Activated CD4-positive, alpha-beta memory T cell treated with anti-CD3 and anti-CD28 coated beads for 36 hours (primary cell): ENCODE results near the gene ATP2B3. TPM values are rescaled to one million over a fixed set of nuclear protein-coding genes. Genes with fewer than 3 reads are reported as not detected.

Experiments used
- CTCF ChIA-PET: fragments of 350-600 bp; sonication (Branson Sonifier 250); formaldehyde crosslinking; loops from one replicate; lab custom pipeline; 2021; ENCODE audit warnings: antibody characterized with exemption, inconsistent platforms; lab: Charles Lee
- POLR2A ChIA-PET: fragments of 350-600 bp; sonication (Branson Sonifier 250); formaldehyde crosslinking; loops from one replicate; lab custom pipeline; 2021; ENCODE audit warnings: antibody characterized with exemption; lab: Charles Lee
- DNase-seq: peaks from one replicate; pipeline ENCODE4 v3.0.0-alpha.2; 2020
- H3K27ac Mint-ChIP-seq: one replicate; pipeline ENCODE4 v1.8.0; 2021; ENCODE audit warnings: mixed read lengths
- H3K27me3 Mint-ChIP-seq: one replicate; pipeline ENCODE4 v1.8.0; 2021; ENCODE audit warnings: mixed read lengths
- H3K36me3 Mint-ChIP-seq: one replicate; pipeline ENCODE4 v1.8.0; 2021; ENCODE audit warnings: mixed read lengths
- H3K4me1 Mint-ChIP-seq: one replicate; pipeline ENCODE4 v1.8.0; 2021; ENCODE audit warnings: low read depth, mixed read lengths
- H3K4me3 Mint-ChIP-seq: one replicate; pipeline ENCODE4 v1.8.0; 2021; ENCODE audit warnings: mild to moderate bottlenecking, mixed read lengths
- H3K9me3 Mint-ChIP-seq: one replicate; pipeline ENCODE4 v1.8.0; 2021; ENCODE audit warnings: mixed read lengths
- intact Hi-C: fragments of 100-400 bp; cut with micrococcal nuclease; formaldehyde crosslinking; loops from one replicate; pipeline ENCODE4 v1.15.1; 2023
- total RNA-seq, 2 experiments: library from RNA; stranded (reverse); gene quantifications; one replicate each; pipeline ENCODE4 v1.2.3, GENCODE V29; 2021

The ATP2B3 gene
- total RNA-seq, 2 experiments from 2014 or later, result not detected

DNA sequence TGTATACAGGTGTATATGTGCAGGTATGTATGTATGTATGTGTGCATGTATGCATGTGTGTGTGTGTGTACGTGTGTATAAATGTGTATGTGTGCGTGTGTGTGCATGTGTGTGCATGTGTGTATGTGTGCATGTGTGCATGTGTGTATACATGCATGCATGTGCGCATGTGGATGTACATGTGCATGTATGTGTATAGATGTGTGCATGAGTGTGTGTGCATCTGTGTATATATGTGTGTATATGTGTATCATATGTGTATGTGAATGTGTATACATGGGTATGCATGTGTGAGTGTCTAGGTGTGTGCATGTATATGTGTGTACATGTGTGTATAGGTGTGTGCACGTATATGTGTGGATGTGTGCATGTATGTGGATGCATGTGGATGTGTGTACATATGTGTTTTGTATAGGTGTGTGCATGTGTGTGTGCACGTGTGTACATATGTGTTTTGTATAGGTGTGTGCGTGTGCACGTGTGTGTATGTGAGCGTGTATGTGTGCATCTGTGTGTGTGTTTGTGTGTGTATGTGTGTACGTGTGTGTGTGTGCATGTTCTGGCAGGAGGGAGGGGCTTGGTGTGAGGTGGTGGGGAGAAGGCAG, 16.7 kb upstream of the ATP2B3 start:
- Mint-ChIP-seq H3K36me3 (no peaks in the 10 kb centered on the region), H3K4me3 (no peak overlapping the region), H3K27me3 (no peaks in the 10 kb centered on the region), H3K4me1 (no peaks in the 10 kb centered on the region), H3K9me3 (no peaks in the 10 kb centered on the region), H3K27ac (no peak overlapping the region)
- no peak for DNase-seq
- POLR2A ChIA-PET, result no interaction called here
- CTCF ChIA-PET, result no interaction called here
- intact Hi-C loops, result no loop called here

DNA sequence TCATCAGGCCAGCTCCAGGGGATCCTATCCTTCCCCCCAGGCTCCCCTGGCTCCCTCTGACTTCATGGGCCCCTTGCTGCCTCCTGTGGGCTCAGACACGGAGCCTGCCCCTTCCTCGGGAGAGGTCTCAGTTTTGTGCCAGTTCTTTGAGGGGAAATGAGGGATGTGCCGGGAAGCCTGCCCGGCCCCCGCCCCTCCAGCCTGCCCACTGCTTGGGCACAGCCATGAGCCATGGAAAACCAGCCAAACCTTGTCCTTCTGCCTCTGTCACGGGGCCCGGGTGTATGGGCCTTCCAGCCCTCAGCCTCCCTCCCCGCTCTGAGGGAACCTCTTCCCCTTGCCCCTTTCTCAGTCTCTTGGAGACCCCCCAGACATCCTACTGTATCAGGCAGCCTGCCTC, 15.9 kb upstream of the ATP2B3 start:
- intact Hi-C loops, result no loop called here
- Mint-ChIP-seq H3K36me3 (no peaks in the 10 kb centered on the region), H3K27ac (no peak overlapping the region), H3K4me1 (no peaks in the 10 kb centered on the region), H3K27me3 (no peaks in the 10 kb centered on the region), H3K4me3 (no peak overlapping the region), H3K9me3 (no peaks in the 10 kb centered on the region)
- no peak for DNase-seq
- ChIA-PET POLR2A (no interaction called here), CTCF (no interaction called here)

DNA sequence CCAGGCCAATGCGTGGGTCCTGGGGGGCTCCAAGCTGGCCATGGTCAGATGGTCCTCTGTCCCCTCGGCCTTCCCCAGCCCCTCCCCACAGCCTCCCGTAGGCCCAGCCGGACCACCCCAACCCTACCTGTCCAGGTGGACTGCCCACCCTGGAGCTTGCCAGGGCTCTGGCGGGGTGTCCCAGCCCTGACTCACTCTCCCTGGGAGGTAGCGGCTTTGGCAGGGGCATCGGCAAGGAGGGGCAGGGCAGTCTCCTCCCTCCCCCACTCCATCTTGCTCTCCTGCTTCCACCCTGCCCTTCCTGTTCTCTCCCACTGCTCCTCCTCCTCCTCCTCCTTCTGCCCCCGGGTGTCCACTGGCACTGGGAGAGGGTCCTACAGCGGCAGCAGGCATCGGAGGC, 15.3 kb upstream of the ATP2B3 start:
- no peak overlapping the region for H3K4me3 Mint-ChIP-seq
- H3K36me3 Mint-ChIP-seq, result no peaks in the 10 kb centered on the region
- peaks cover 2% of the 10 kb centered on the region for H3K4me1 Mint-ChIP-seq
- H3K27me3 Mint-ChIP-seq, result no peaks in the 10 kb centered on the region
- POLR2A ChIA-PET, result no interaction called here
- CTCF ChIA-PET, result no interaction called here
- intact Hi-C loops, result no loop called here
- DNase-seq, result no peak
- no peak overlapping the region for H3K27ac Mint-ChIP-seq
- H3K9me3 Mint-ChIP-seq, result no peaks in the 10 kb centered on the region

DNA sequence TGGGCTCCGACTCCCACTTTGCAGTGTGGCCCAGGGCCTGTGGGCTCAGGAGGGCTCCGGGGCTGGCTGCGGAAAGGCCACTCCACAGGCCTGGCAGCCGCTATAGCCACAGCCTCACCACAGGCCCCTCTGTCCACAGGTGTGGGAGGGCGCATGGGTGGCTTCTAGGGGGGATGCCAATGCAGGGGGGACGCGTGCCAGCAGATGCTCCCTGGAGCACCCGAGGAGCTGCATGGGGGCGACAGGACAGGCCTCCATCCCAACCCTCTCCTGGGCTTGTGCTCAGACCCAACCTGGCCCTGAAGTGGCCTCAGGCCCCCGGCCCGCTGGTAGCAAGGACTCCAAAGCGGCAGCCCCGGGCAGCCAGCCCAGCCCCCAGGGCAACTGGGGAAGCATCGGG, 14.6 kb upstream of the ATP2B3 start:
- no peak overlapping the region for H3K4me3 Mint-ChIP-seq
- no peak overlapping the region for H3K27ac Mint-ChIP-seq
- H3K4me1 Mint-ChIP-seq, result peaks cover 9% of the 10 kb centered on the region
- no peaks in the 10 kb centered on the region for H3K36me3 Mint-ChIP-seq
- H3K27me3 Mint-ChIP-seq, result no peaks in the 10 kb centered on the region
- ChIA-PET CTCF (no interaction called here), POLR2A (no interaction called here)
- intact Hi-C loops, result no loop called here
- H3K9me3 Mint-ChIP-seq, result no peaks in the 10 kb centered on the region
- DNase-seq, result no peak

DNA sequence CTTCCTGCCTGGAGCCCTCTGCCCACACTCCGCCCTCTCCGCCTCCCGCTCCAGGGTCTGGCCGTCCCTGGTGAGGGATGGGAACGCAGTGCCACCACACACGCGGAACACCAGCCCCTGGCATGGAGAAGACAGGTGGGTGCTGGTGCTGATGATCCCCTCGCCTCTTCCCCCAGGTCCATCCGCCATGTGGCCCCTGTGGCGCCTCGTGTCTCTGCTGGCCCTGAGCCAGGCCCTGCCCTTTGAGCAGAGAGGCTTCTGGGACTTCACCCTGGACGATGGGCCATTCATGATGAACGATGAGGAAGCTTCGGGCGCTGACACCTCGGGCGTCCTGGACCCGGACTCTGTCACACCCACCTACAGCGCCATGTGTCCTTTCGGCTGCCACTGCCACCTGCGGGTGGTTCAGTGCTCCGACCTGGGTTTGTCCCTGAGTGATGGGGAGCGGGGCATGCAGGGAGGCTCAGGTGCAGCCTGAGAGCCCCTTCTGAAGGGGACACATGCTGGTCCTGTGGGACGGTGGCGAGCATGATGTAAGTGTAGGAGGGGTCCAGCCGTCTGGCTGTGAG, 12.9 kb upstream of the ATP2B3 start:
- Mint-ChIP-seq H3K36me3 (no peaks in the 10 kb centered on the region), H3K9me3 (no peaks in the 10 kb centered on the region), H3K4me3 (no peak overlapping the region), H3K27me3 (no peaks in the 10 kb centered on the region), H3K4me1 (peaks cover 10% of the 10 kb centered on the region), H3K27ac (no peak overlapping the region)
- ChIA-PET CTCF (no interaction called here), POLR2A (no interaction called here)
- intact Hi-C loops, result loop anchor here (5.0 kb wide), 2 partner anchors 102 to 562 kb away; partner anchors contain the start of gene PNMA6E
- DNase-seq, result no peak

DNA sequence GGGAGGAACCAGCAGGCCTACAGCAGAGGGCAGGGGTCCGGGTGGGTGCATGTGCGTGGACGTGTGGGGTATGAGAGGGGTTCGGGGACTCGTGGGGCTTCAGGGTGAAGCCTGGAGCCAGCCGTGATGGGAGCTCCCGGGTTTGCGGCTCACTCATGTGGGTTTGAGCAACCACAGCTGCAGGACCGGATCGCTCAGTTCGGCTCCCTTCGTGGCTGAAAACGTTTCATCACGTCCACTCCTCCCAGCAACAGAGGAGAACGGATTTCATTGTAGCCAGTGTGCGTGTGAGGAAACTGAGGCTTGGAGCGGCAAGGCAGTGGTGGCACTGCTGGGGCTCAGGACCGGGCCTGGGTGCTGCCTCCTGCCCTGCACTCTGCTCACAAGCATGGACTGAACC, 12.1 kb upstream of the ATP2B3 start:
- Mint-ChIP-seq H3K36me3 (no peaks in the 10 kb centered on the region), H3K27ac (no peak overlapping the region), H3K4me1 (peaks cover 10% of the 10 kb centered on the region), H3K4me3 (no peak overlapping the region), H3K9me3 (no peaks in the 10 kb centered on the region), H3K27me3 (no peaks in the 10 kb centered on the region)
- CTCF ChIA-PET, result interaction anchor here (1.1 to 2.7 kb wide), 2 partner anchors 473 to 564 kb away, joined by 6 to 21 read pairs; no protein-coding TSS in a partner anchor
- POLR2A ChIA-PET, result no interaction called here
- intact Hi-C loops, result loop anchor here (5.0 kb wide), 2 partner anchors 103 to 563 kb away; partner anchors contain the start of gene PNMA6E
- no peak for DNase-seq

DNA sequence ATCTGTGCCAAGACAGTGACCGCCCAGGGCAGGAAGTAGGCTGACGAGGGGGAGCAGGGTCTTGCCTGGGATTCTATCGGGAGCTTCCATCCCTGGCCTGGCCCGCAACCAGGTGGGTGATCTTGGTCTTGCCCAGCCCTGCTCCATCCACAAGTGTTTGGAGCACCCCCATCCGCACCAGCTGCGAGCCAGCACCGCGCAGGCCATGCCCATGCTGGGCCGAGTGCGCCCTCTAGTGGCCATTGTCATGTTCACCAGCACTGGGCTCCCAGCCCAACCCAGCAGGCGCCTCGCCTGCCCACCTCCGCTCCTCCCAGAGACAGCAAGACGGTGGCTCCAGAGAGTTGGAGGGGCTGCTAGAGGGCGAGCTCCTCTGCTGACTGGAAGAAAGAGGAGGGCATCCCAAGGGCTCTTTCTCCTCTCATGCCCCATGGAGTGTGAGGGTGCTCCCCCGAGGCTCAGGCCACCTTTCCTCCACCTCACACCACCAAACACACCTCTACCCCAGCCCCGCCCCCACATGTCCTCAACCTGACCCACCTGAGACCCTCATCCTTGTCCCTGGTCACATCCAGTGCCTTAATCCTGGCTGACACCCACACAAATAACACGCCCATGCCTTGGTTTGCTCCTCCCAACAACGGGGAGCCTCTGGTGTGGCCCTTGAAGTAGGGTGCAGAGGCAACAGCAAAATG, 9.8 kb upstream of the ATP2B3 start:
- Mint-ChIP-seq H3K4me3 (no peak overlapping the region), H3K9me3 (no peaks in the 10 kb centered on the region), H3K27me3 (no peaks in the 10 kb centered on the region), H3K27ac (no peak overlapping the region), H3K36me3 (no peaks in the 10 kb centered on the region), H3K4me1 (peaks cover 10% of the 10 kb centered on the region)
- CTCF ChIA-PET, result interaction anchor here (0.8 to 3.5 kb wide), 11 partner anchors 9 to 576 kb away, joined by 3 to 49 read pairs (median 6); partner anchors contain the start of gene HAUS7
- peak; percentile 86 for DNase-seq
- intact Hi-C loops, result loop anchor here (1.0 to 5.0 kb wide), 4 partner anchors 36 to 565 kb away; partner anchors contain the start of gene PNMA6E
- POLR2A ChIA-PET, result no interaction called here

DNA sequence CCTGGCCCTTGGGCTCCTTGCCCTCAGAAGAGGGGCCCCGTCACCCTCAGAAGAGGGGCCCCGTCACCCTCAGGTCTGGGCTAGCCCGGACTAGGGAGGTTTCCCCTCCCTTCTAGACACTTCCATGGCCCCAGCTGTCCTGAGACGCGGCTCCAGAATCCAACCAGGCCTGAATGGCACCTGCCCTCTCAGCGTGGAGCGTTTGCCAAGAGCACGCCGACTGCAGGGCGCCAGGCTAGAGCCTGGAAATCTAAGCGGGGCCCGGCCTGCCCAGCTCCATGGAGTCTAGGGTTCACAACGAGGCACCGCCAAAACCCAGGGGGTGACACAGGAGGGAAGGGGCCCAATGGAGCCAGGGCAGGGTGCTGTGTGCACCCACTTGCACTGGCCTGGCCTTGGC, 7.8 kb upstream of the ATP2B3 start:
- DNase-seq, result no peak
- Mint-ChIP-seq H3K9me3 (no peaks in the 10 kb centered on the region), H3K27me3 (no peaks in the 10 kb centered on the region), H3K36me3 (no peaks in the 10 kb centered on the region), H3K4me1 (peaks cover 10% of the 10 kb centered on the region), H3K27ac (no peak overlapping the region), H3K4me3 (no peak overlapping the region)
- ChIA-PET POLR2A (no interaction called here), CTCF (interaction anchor here (1.6 to 3.5 kb wide), 2 partner anchors 30 to 37 kb away, joined by 4 to 49 read pairs; partner anchors contain the start of gene HAUS7)
- intact Hi-C loops, result loop anchor here (5.0 kb wide), 2 partner anchors 107 to 567 kb away; partner anchors contain the start of gene PNMA6E

DNA sequence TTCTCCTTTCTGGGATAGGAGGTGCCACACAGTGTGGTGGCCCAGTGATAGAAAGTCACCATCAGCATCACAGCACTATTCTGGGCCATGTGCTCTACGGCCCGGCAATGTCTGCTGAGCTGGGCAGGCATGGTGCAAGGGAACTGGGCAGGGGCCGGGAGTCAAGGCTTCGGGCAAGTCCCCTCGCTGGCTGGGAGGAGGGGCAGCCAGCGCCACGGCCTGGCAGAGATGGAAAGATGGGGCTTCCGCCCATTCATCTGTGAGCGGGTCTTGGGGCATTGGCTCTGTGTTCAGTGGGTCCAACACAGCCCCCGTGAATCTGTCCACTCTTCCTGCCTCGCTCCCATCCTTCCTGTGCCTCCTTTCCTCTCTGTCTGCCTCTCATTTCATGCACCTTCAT, 7.1 kb upstream of the ATP2B3 start:
- intact Hi-C loops, result no loop called here
- Mint-ChIP-seq H3K4me1 (peaks cover 10% of the 10 kb centered on the region), H3K36me3 (no peaks in the 10 kb centered on the region), H3K27ac (no peak overlapping the region), H3K27me3 (no peaks in the 10 kb centered on the region), H3K4me3 (no peak overlapping the region), H3K9me3 (no peaks in the 10 kb centered on the region)
- CTCF ChIA-PET, result no interaction called here
- DNase-seq, result no peak
- POLR2A ChIA-PET, result no interaction called here

DNA sequence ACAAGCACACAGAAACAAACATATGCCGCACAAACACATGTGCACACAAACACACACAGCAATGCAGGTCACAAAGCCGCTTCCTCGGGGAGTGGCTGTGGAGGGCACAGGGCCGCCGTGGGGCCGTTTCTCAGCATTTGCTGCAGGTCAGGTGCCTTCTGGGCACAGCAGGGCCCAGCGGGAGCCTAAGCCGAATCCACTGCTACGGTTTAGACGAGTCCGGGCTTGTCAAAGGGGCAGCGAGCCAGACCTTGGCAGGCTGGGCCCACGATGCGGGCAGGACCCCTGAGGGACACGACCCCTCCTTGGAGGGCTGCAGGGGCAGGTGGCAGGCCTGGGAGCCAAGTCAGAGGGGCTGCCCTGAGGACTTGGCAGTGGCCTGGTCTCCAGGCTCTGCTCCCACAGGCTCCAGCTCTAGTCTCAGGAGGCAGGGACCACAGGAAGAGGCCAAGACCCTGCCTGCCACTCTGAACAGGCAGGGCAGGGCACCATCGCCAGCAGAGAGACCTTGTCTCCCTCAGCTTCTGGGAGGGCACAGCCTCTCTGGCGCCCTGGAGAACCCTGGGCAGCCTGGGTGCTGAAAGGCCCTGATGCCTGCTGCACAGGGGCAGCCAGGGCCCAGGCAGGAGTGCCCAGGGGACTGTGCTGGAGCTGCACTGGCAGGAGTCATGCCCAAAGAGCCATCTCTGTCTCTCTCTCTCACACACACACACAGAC, 5.5 kb upstream of the ATP2B3 start:
- intact Hi-C loops, result no loop called here
- CTCF ChIA-PET, result interaction anchor here (0.7 kb wide), 1 partner anchor 571 kb away, joined by 3 read pairs; no protein-coding TSS in a partner anchor
- Mint-ChIP-seq H3K9me3 (no peaks in the 10 kb centered on the region), H3K36me3 (no peaks in the 10 kb centered on the region), H3K27ac (no peak overlapping the region), H3K27me3 (peaks cover 5% of the 10 kb centered on the region), H3K4me1 (peaks cover 13% of the 10 kb centered on the region), H3K4me3 (no peak overlapping the region)
- POLR2A ChIA-PET, result no interaction called here
- DNase-seq, result no peak

DNA sequence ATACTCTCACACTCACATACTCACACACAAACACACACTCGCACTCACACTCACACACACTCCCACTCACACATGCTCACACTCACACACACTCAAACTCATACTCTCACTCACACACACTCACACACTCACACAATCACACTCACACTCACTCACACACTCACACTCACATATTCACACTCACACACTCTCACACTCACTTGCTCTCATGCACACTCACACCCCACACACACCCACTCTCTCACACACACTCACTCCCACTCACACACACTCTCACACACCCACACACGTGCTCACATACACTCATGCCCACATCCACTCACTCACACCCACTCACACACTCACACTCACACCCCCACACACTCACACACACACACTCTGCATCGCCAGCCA, 4.9 kb upstream of the ATP2B3 start:
- Mint-ChIP-seq H3K4me3 (no peak overlapping the region), H3K27ac (no peak overlapping the region), H3K9me3 (no peaks in the 10 kb centered on the region), H3K4me1 (peaks cover 8% of the 10 kb centered on the region), H3K36me3 (no peaks in the 10 kb centered on the region), H3K27me3 (peaks cover 5% of the 10 kb centered on the region)
- CTCF ChIA-PET, result no interaction called here
- no peak for DNase-seq
- intact Hi-C loops, result no loop called here
- POLR2A ChIA-PET, result no interaction called here

DNA sequence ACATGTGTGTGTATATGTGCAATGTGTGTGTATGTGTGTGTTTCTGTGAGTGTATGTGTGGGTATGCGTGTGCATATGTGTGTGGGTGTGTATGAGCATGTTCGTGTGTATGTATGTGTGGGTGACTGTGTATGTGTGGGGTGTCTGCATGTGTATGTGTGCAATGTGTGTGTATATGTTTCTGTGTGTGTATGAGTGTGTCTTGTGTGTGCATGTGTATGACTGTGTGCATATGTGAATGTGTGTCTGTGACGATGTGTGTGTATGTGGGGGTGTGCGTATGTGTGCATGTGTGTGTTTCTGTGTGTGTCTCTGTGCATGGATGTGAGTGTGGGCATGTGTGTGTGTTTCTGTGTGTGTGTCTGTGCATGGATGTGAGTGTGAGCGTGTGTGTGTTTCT, 4.2 kb upstream of the ATP2B3 start:
- Mint-ChIP-seq H3K9me3 (no peaks in the 10 kb centered on the region), H3K27ac (no peak overlapping the region), H3K4me3 (no peak overlapping the region), H3K4me1 (peaks cover 3% of the 10 kb centered on the region), H3K36me3 (no peaks in the 10 kb centered on the region), H3K27me3 (peaks cover 7% of the 10 kb centered on the region)
- no peak for DNase-seq
- CTCF ChIA-PET, result no interaction called here
- POLR2A ChIA-PET, result no interaction called here
- intact Hi-C loops, result no loop called here
